GM10847 (cell line): ENCODE data around the gene F12.

Experiments used
- POLR2A ChIP-seq: IDR thresholded peaks from 2 replicates; pipeline ENCODE4 v1.6.1; 2011; ENCODE audit not compliant: insufficient read length; ENCODE audit errors: extremely low read depth

Gene F12

DNA sequence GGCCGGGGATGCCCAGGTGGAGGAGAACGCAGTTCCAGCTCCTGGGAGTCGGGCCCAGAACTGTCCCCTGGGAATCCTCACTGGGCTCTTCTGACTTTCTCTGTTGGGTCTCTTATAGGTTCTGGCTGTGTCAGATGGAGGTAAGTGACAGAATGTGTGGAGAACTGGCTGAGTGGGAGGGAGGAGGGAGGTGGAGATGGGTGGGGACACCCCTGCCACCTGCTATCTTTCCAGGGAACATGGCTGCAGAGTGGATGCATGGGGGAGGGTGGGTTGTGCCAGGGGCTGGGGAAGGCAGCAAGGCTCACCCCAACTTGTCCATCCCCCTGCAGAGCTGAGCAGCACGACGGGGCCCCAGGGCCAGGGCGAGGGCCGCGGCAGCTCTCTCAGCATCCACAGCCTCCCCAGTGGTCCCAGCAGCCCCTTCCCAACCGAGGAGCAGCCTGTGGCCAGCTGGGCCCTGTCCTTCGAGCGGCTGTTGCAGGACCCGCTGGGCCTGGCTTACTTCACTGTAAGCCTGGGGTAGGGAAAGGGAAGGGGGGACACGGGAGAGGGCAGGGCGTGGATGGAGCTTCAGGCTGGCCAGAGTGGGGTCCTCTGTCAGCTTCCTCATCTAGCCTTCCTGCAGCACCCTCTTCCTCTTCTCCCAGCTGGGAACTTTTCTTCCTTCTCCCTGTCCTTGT is 43.4 kb downstream of the F12 start:
- no peak for TF ChIP-seq POLR2A

DNA sequence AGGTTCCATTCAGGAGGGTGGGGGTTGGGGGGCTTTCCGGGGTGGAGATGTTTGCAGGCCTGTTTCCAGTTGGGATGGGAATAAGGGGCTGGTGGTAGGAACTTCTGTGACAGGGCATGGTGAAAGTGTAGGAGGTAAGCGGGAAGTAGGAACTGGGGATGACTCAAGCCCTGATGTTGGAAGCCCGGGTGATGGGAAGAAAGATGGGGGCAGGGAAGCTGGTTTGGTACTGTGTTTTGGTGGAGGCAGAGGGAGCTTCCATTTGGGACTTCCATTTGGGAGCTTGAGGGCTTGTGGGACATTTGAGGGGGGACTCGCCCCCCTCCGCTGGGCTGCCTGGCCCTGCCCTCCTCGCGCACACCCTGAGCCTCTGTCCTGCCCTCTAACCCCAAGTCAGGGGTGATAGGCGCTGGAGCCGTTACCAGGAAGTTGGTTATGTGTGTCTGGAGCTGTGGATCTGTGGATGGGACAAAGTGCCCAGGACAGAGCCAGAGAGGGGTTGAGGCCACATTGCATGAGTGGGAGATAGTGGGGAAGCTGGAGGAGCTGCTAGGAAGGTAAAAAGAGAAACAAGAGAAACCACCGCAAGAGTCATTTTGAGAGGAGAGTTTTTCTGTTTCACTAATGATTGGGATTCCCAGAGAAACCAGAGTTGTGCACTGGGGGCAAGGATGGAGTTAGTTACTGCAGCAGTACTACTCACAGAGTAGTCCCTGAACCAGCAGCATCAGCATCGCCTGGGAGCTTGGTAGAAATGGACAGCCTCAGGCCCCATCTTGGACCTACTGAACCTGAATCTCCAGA is 45.0 kb downstream of the F12 start:
- TF ChIP-seq POLR2A, result no peak

DNA sequence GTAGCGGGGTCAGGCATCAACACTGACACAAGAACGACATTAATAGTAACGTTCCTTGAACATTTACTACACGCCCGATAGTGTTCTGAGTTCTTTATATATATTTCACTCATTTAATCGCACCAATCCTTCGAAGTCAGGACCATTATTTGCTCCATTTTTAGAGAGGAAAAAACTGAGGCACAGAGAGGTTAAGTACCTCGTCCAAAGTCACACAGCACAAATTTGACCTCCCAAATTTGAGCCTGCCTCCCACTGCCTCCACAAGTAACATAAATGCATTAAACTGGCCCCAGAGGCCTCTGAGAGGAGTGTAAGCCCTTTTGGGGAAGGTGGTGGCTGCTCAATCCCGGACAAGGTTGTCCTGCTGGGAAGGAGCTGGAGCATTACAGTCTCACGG is 45.8 kb downstream of the F12 start:
- TF ChIP-seq POLR2A, result no peak

GRCh38 chr5:177362610-177363507 is 46.5 kb downstream of the F12 start:
- no peak for TF ChIP-seq POLR2A

DNA sequence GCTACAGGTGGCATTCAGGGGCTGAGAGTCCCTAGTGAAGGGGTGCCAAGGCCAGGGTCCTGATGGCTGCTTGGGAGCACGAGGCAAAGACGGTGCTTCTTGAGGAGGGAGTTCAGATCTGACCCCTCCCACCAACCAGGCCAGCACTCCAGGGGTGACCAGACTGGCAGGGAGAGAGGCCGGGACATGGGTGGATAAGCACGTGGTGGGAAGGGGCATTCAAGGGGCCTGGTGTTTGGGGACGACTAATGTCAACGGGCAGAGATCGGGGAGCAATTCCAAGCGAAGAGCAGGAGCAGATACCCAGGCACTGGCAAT is 47.1 kb downstream of the F12 start:
- TF ChIP-seq POLR2A, result no peak

DNA sequence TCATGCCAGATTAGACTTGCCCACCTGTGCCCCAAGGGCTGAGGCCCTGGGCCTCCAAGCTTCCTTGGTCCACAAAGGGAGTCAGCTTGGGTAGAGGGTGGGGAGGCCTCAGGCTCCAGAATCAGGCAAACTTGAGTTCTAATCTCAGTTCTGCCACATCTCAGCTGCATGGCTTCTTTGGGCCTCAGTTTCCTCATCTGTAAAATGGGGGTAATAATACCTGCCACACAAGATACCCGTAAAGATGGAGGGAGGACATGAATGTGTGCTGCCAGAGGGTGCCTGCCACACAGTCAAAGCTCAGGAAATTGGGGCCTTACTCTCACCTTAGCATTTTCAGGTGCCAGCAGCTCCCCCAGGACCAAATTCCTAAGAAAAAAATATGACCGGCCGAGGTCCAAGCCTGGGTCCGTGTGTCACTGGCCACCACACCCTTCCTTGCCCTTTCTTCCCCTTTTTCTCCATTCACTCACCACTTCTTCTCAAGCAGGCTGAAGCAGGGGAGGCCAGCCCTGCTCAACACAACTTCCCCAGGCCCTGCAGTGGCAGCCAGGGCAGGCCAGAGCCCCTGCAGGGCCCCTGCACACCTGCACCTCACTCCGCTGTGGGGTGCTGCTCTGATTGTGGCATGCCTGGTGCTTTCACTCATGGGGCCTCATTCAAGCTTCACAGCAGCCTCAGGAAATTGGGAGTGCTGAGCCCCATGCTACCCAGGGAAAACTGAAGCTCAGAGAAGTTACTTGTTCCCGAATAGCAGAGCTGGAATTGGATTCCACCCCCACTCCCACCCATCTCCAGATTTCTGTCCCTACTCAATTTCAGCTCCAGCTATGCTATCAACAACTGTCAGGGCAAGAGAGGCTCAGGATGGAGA is 47.7 kb downstream of the F12 start:
- no peak for TF ChIP-seq POLR2A

- TF ChIP-seq POLR2A, result no peak
These were observed 49.5 kb downstream of the F12 start for GRCh38 chr5:177359860-177360259.

DNA sequence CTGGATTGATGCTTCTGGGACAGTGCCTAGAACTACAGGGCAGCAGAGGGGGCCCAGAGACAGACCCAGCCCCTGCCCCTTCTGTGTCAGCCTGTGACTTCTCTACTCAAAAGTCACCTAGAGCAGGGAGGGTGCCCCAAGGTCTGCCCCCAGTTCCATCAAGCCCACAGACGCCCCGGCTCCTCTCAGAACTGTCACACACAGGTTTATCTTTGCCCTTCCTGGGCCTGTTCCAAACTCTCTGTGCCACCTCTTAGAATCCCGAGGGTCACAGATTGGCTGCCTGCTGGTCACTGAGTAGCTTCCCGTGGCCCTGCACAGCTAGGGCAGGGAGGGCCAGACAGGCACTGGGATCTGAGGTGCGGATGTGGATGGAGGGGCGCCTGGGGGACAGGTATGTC is 49.9 kb downstream of the F12 start:
- TF ChIP-seq POLR2A, result no peak

DNA sequence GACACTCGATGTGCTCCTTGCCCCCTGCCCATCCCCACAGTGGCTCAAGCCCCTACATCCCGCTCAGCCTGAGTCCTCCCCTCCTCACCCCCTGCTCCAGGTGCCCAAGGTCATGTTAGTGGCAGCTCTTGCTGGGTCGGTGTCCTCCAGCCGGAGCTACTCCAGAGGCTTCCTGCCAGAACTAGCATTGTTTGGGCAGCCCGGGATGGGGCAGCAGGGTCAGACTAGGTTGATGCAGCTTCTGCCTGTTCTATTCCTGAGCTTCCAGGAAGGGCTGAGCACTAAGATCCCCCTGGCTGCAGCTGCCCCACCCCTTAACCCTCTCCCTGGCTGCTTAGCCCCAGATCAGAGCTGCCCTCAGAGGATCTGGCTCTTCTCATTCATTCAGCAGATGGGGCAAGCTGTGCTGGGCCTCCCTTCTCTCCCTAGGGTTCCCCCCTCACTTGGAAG is 51.0 kb downstream of the F12 start:
- TF ChIP-seq POLR2A, result no peak

DNA sequence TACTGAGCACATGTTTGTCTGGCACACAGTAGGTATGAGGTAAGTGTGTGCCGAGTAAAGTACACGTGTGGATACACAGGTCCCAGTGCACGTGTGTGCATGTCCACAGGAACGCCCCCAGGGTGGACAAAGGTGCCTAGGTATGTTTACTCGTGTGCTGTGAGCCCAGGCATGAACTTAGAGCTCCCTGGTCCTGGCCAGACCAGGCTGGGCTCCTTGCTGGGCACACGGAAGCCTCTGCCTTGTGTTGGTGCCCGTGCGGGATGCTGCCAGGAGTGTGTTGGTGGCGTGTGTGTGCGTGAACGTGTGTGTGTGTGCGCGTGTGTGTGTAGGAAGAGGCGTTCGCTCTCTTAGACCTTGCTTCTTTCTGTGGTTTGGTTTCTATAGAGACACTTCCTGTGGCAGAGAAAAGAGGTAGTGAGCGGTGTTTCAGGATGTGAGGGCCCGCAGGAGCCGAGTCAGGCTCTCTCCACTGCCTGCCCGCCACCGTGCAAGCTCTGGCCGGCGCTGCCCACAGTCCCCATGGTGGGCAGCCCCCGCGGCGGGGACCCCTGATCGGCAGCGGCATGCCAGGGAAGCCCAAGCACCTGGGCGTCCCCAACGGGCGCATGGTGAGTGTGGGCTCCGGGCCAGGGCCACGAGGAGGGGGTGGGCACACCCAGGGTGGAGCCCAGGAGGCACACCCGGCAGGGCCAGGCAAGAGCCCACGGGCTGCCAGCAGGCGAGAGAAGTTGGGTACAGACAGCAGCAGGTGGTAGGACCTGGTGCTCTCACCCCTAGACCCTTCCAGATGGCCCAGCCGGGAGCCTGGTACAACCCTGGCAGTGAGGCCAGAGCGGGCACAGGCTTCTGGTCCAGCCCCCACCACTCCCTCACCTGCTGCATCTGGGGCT is 51.7 kb downstream of the F12 start, which contains the start of gene RGS14:
TSS of gene RGS14 (plus strand) at position 466 of the 893 bp plus-strand sequence. CDS start at position 567, 101 bp downstream.
- peak; percentile 58 for TF ChIP-seq POLR2A

DNA sequence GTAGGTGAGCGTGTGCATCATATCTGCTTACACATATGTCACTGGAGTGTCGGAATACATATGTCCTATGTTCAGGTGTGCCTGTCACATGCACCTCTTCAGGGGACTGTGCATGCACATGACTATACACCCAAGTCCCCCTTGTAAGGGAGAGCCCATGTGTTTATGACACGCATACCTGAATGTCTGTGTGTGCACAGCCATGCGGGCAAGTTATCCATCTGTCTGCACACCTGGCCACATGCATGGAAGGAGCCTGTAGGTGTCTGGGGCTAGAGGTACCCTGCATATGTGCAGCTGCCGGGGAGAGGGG is 52.3 kb downstream of the F12 start:
- TF ChIP-seq POLR2A, result no peak

- no peak for TF ChIP-seq POLR2A
These were observed 52.6 kb downstream of the F12 start for GRCh38 chr5:177356746-177357145.

GRCh38 chr5:177355868-177356168 is 53.5 kb downstream of the F12 start:
- no peak for TF ChIP-seq POLR2A

DNA sequence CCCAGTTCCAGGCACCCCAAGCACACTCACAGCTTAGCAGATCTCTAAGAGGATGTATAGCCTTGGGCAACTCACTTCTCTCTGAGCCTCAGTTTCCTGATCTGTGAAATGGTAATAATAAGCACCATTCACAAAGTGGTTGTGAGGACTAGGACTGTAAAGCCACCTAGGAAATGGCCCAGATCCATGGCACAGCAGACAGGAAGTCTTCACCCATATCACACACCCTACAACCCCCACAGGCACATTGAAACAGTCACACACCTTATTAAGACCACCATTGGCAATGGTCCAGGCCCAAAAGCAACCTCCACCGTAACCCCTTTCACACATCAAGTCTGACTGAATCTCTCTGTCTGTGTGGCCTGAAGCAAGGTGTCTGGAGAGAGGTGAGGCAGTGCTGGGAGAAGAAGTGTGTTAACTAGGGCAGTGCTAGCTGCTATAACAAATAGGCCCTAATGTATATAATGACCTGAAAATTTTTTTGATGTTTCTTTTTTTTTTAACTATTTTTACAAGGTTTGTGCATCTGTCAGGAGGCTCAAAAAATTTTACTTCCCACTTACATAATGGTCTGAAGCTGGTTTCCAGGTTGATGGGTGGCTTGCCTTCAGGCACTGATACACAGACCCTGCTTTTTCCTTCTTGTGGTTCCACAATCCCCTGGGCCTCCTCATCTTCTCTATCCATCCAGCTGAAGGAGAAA is 54.0 kb downstream of the F12 start:
- TF ChIP-seq POLR2A, result no peak

- no peak for TF ChIP-seq POLR2A
These were observed 54.7 kb downstream of the F12 start for GRCh38 chr5:177354711-177355110.
